HL-60 (cell line): Measurements from ENCODE around the gene CRYZ.

Source experiments
- DNase-seq, 2 experiments: peaks; one replicate each; pipeline ENCODE4 v3.0.0-alpha.2; 2010 to 2020; ENCODE audit warnings: low read depth in 1 of 2, low spot score in 1 of 2
- H3K27ac ChIP-seq: fragments of 250-450 bp; sonication (Bioruptor Pico); replicated peaks from 2 replicates; pipeline ENCODE4 v1.5.1; 2020; ENCODE audit warnings: mild to moderate bottlenecking, moderate library complexity
- H3K27me3 ChIP-seq: fragments of 250-450 bp; sonication (Bioruptor Pico); 2 replicates; pipeline ENCODE4 v1.5.1; 2021; ENCODE audit warnings: mild to moderate bottlenecking, moderate library complexity; ENCODE audit not compliant: insufficient read depth, poor library complexity, severe bottlenecking
- H3K4me3 ChIP-seq: replicated peaks from 2 replicates; pipeline ENCODE4 v1.5.1; 2011; ENCODE audit warnings: mild to moderate bottlenecking, control low read depth, low read length; ENCODE audit not compliant: insufficient read depth
- GABPA ChIP-seq: IDR thresholded peaks from 2 replicates; pipeline ENCODE4 v1.6.1; 2012; ENCODE audit warnings: low read depth
- POLR2AphosphoS5 ChIP-seq: IDR thresholded peaks from 2 replicates; pipeline ENCODE4 v1.6.1; 2012; ENCODE audit warnings: low read depth
- SPI1 ChIP-seq: IDR thresholded peaks from 2 replicates; pipeline ENCODE4 v1.6.1; 2012; ENCODE audit warnings: low read depth, mild to moderate bottlenecking, borderline replicate concordance
- TF ChIP-seq, protein P1 (sequence below): IDR thresholded peaks from one replicate; pipeline ENCODE4 v1.5.1; 2011; ENCODE audit warnings: low read length, control low read depth, inconsistent platforms; ENCODE audit not compliant: insufficient read depth
- TF ChIP-seq, protein P2 (sequence below): IDR thresholded peaks from 2 replicates; pipeline ENCODE4 v1.6.1; 2012; ENCODE audit warnings: low read depth; ENCODE audit not compliant: insufficient replicate concordance

The CRYZ gene

DNA sequence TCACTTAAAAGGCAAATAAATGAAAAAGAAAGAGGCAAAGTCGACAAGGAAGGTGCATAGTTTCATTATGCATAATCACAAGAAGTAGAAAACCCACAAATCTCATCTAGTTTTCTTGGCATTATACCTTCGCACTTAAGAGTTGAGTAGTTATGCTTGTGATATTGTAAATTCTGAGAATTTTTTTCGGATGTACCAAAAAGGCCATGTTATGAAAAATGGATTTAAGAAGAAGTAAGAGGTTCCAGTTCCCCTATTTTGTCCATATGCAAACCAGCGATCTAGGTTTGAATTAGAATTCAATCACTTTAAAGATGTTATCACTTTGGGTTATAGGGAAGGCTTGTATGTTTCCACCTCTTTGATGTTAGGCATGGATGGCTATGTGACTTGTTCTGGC is 51.4 kb downstream of the CRYZ start:
- no peak overlapping the region for H3K27ac ChIP-seq
- TF ChIP-seq, protein P1, sequence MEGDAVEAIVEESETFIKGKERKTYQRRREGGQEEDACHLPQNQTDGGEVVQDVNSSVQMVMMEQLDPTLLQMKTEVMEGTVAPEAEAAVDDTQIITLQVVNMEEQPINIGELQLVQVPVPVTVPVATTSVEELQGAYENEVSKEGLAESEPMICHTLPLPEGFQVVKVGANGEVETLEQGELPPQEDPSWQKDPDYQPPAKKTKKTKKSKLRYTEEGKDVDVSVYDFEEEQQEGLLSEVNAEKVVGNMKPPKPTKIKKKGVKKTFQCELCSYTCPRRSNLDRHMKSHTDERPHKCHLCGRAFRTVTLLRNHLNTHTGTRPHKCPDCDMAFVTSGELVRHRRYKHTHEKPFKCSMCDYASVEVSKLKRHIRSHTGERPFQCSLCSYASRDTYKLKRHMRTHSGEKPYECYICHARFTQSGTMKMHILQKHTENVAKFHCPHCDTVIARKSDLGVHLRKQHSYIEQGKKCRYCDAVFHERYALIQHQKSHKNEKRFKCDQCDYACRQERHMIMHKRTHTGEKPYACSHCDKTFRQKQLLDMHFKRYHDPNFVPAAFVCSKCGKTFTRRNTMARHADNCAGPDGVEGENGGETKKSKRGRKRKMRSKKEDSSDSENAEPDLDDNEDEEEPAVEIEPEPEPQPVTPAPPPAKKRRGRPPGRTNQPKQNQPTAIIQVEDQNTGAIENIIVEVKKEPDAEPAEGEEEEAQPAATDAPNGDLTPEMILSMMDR: no peak
- TF ChIP-seq SPI1: no peak
- TF ChIP-seq, protein P2, sequence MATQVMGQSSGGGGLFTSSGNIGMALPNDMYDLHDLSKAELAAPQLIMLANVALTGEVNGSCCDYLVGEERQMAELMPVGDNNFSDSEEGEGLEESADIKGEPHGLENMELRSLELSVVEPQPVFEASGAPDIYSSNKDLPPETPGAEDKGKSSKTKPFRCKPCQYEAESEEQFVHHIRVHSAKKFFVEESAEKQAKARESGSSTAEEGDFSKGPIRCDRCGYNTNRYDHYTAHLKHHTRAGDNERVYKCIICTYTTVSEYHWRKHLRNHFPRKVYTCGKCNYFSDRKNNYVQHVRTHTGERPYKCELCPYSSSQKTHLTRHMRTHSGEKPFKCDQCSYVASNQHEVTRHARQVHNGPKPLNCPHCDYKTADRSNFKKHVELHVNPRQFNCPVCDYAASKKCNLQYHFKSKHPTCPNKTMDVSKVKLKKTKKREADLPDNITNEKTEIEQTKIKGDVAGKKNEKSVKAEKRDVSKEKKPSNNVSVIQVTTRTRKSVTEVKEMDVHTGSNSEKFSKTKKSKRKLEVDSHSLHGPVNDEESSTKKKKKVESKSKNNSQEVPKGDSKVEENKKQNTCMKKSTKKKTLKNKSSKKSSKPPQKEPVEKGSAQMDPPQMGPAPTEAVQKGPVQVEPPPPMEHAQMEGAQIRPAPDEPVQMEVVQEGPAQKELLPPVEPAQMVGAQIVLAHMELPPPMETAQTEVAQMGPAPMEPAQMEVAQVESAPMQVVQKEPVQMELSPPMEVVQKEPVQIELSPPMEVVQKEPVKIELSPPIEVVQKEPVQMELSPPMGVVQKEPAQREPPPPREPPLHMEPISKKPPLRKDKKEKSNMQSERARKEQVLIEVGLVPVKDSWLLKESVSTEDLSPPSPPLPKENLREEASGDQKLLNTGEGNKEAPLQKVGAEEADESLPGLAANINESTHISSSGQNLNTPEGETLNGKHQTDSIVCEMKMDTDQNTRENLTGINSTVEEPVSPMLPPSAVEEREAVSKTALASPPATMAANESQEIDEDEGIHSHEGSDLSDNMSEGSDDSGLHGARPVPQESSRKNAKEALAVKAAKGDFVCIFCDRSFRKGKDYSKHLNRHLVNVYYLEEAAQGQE: no peak
- TF ChIP-seq POLR2AphosphoS5: no peak
- TF ChIP-seq GABPA: no peak
- no peak for DNase-seq
- H3K4me3 ChIP-seq: no peak overlapping the region
- H3K27me3 ChIP-seq: no peaks in the 10 kb centered on the region

GRCh38 chr1:74681001-74681400 is 51.8 kb downstream of the CRYZ start:
- TF ChIP-seq SPI1 (no peak), GABPA (no peak), POLR2AphosphoS5 (no peak)
- TF ChIP-seq, protein P2: no peak
- TF ChIP-seq, protein P1: no peak
- no peak for DNase-seq
- no peak overlapping the region for H3K4me3 ChIP-seq
- H3K27me3 ChIP-seq: no peaks in the 10 kb centered on the region
- H3K27ac ChIP-seq: no peak overlapping the region

- H3K27me3 ChIP-seq: no peaks in the 10 kb centered on the region
- DNase-seq: no peak
- no peak for TF ChIP-seq SPI1
- TF ChIP-seq, protein P2: no peak
- H3K27ac ChIP-seq: no peak overlapping the region
- H3K4me3 ChIP-seq: no peak overlapping the region
Observed at GRCh38 chr1:74679811-74680210, 53.0 kb downstream of the CRYZ start.

- Histone ChIP-seq H3K27ac (no peak overlapping the region), H3K27me3 (peaks cover 8% of the 10 kb centered on the region), H3K4me3 (no peak overlapping the region)
- TF ChIP-seq GABPA (no peak), SPI1 (no peak)
- TF ChIP-seq, protein P1: no peak
- no peak for DNase-seq
Observed at GRCh38 chr1:74677926-74678325, 54.9 kb downstream of the CRYZ start.
